ENCODE measurements around the gene RAPGEF1.

DNA sequence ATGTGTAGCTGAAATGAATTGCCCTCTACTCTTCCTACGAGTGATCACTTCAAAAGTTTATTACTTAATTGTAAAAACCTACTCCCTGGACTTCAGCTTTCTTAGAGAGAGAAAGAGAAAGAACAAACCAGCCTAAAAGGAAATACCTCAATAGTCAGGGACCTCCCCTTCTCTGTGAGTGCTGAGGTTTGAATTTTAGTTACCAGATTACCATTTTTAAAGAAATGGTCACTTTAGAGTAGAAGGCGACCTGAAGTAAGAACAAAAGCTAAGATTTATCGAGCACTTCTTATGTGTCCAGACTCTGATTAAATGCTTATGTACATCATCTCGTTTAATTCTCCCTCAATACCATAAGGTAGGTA is 11.3 kb downstream of the RAPGEF1 start:
- TF ChIP-seq, protein P1, sequence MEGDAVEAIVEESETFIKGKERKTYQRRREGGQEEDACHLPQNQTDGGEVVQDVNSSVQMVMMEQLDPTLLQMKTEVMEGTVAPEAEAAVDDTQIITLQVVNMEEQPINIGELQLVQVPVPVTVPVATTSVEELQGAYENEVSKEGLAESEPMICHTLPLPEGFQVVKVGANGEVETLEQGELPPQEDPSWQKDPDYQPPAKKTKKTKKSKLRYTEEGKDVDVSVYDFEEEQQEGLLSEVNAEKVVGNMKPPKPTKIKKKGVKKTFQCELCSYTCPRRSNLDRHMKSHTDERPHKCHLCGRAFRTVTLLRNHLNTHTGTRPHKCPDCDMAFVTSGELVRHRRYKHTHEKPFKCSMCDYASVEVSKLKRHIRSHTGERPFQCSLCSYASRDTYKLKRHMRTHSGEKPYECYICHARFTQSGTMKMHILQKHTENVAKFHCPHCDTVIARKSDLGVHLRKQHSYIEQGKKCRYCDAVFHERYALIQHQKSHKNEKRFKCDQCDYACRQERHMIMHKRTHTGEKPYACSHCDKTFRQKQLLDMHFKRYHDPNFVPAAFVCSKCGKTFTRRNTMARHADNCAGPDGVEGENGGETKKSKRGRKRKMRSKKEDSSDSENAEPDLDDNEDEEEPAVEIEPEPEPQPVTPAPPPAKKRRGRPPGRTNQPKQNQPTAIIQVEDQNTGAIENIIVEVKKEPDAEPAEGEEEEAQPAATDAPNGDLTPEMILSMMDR (IDR thresholded peaks at IDR 0.05) = no peak
- TF ChIP-seq POLR2A (IDR thresholded peaks at IDR 0.05) = no peak

Data from ovary (tissue), 3 donors.